Immature natural killer cell (primary cell): ENCODE data around the gene PDE6B. TPM values are rescaled to one million over a fixed set of nuclear protein-coding genes. Genes with fewer than 3 reads are reported as not detected.

ENCODE experiments used
- DNase-seq, 3 donors: peaks; one replicate each; pipeline ENCODE4 v3.0.0; 2022; ENCODE audit warnings: mixed read lengths in 1 of 3
- H3K27ac Mint-ChIP-seq, 6 donors: one replicate each; pipeline ENCODE4 v1.8.0; 2020; ENCODE audit warnings: mixed read lengths in 6 of 6, mild to moderate bottlenecking in 5 of 6, inconsistent platforms in 4 of 6, moderate library complexity in 3 of 6
- H3K27me3 Mint-ChIP-seq, 3 donors: one replicate each; pipeline ENCODE4 v1.8.0; 2020 to 2021; ENCODE audit warnings: low read depth in 3 of 3, mild to moderate bottlenecking in 3 of 3, mixed read lengths in 3 of 3, moderate library complexity in 3 of 3, inconsistent platforms in 1 of 3
- H3K36me3 Mint-ChIP-seq, 3 donors: one replicate each; pipeline ENCODE4 v1.8.0; 2020; ENCODE audit warnings: mixed read lengths in 3 of 3, inconsistent platforms in 2 of 3, mild to moderate bottlenecking in 2 of 3
- H3K4me1 Mint-ChIP-seq, 2 donors: one replicate each; pipeline ENCODE4 v1.8.0; 2020; ENCODE audit warnings: inconsistent platforms in 2 of 2, mild to moderate bottlenecking in 2 of 2, mixed read lengths in 2 of 2, moderate library complexity in 1 of 2
- H3K4me3 Mint-ChIP-seq, 5 donors: one replicate each; pipeline ENCODE4 v1.8.0; 2020; ENCODE audit warnings: mild to moderate bottlenecking in 5 of 5, mixed read lengths in 5 of 5, inconsistent platforms in 3 of 5, moderate library complexity in 3 of 5
- H3K9me3 Mint-ChIP-seq, 6 donors: one replicate each; pipeline ENCODE4 v1.8.0; 2020; ENCODE audit warnings: mild to moderate bottlenecking in 6 of 6, mixed read lengths in 6 of 6, inconsistent platforms in 4 of 6, moderate library complexity in 3 of 6
- polyA plus RNA-seq, 3 donors: library from polyadenylated mRNA; unstranded; fragments of 300-500 nt; fragmentation: Illumina TruSeq; gene quantifications; one replicate each; pipeline ENCODE4 v1.2.3, GENCODE V29; 2021

PDE6B gene
- 10 to 100 TPM; 18.9 to 35.8 (median 28.6) TPM for polyA plus RNA-seq

DNA sequence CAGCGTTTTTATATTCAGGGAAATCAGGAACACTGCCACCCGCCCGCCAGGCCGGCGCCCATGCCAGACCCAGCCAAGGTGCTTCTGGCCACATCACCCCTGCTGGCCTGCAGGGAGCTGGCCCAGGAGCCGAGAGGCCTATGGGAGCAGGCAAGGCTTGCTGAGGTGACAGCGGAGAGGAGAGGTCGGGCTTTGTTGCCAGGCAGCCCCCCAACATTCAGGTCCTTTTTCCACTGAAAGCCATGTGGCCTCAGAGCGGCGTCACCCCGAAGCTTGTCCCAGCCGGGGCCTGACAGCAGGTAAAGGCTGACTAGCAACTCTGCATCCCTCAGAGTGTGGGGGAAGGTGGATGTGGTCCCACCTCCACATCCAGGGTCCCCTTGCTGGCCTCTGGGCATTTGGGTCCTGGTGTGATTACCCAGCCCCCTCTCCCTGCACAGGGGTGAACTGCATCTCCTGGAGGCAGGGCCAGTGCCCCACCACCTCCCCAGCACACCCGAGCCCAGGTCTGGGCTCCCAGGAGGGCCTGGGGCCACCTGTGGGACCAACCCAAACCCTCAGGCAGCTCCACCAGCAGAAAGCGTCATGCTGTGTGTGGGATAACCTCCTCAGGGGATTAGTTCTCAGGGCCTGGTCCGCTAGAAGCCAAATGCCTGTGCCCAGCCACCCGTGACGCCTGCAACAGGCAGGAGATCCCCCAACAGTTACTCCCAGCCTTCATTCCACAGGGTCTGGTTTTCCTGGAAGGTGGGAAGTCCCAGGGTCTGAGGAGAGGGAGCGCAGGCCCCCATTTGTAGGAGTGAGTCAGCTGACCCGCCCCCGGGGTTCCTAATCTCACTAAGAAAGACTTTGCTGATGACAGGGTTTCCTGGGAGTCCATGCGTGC, at the start of gene PDE6B:
TSS of gene PDE6B (plus strand) at position 869 of the 886 bp plus-strand sequence. CDS start 54 bp downstream, outside the sequence.
- H3K4me1 Mint-ChIP-seq: no peaks in the 10 kb centered on the region
- no peak for DNase-seq
- no peaks in the 10 kb centered on the region for H3K36me3 Mint-ChIP-seq
- no peaks in the 10 kb centered on the region for H3K9me3 Mint-ChIP-seq
- H3K4me3 Mint-ChIP-seq: no peak within 1 kb of the TSS
- peaks cover 0 to 4% (median 3%) of the 10 kb centered on the region in 3 donors for H3K27me3 Mint-ChIP-seq
- no peak within 1 kb of the TSS for H3K27ac Mint-ChIP-seq

- Mint-ChIP-seq H3K27me3 (peaks cover 14 to 35% (median 33%) of the 10 kb centered on the region in 3 donors), H3K36me3 (peaks cover 0 to 3% (median 0%) of the 10 kb centered on the region in 3 donors), H3K9me3 (peaks cover 0 to 3% (median 0%) of the 10 kb centered on the region in 6 donors), H3K4me3 (peak within 1 kb of the TSS in 3 of 5 donors; percentile 21 to 51 (median 29)), H3K4me1 (peaks cover 4 to 13% of the 10 kb centered on the region in 2 donors), H3K27ac (no peak within 1 kb of the TSS)
- no peak for DNase-seq
These were observed 49.0 kb upstream of the PDE6B start, which contains the start of gene TMEM271 for GRCh38 chr4:576245-576821. Gene TMEM271, minus strand, starts transcription at chr4:576295. Its CDS starts 233 bp downstream, at chr4:576062.

DNA sequence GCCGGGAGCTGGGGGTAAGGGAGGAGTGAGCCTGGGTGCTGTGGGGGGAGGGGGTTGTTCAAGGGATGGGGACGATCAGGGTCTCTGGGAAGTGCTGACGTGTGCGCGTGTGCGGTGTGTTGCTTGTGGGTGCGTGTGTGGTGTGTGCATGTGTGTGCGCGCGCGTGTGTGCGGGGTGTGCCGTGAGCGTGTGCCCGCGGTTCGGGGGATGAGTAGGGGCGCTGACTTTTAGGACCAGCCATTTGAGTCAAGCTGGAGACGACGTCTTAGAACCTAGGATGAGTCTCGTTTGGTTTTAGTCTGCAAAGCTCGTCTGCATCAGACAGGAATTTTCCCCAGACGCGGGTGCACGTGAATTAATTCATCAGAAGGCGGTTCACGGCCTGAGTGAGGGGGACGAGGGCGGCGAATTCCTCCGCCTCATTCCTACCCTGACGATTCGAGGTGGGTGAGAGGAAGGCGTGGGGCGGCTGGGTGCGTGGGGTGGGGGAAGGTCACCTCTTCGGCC, 48.3 kb upstream of the PDE6B start:
- H3K4me1 Mint-ChIP-seq: peaks cover 4 to 13% of the 10 kb centered on the region in 2 donors
- peaks cover 0 to 3% (median 0%) of the 10 kb centered on the region in 3 donors for H3K36me3 Mint-ChIP-seq
- peak overlapping the region in 3 of 5 donors; percentile 21 to 51 (median 29) for H3K4me3 Mint-ChIP-seq
- H3K9me3 Mint-ChIP-seq: peaks cover 0 to 3% (median 0%) of the 10 kb centered on the region in 6 donors
- H3K27ac Mint-ChIP-seq: no peak overlapping the region
- H3K27me3 Mint-ChIP-seq: peaks cover 16 to 31% (median 27%) of the 10 kb centered on the region in 3 donors
- DNase-seq: no peak

DNA sequence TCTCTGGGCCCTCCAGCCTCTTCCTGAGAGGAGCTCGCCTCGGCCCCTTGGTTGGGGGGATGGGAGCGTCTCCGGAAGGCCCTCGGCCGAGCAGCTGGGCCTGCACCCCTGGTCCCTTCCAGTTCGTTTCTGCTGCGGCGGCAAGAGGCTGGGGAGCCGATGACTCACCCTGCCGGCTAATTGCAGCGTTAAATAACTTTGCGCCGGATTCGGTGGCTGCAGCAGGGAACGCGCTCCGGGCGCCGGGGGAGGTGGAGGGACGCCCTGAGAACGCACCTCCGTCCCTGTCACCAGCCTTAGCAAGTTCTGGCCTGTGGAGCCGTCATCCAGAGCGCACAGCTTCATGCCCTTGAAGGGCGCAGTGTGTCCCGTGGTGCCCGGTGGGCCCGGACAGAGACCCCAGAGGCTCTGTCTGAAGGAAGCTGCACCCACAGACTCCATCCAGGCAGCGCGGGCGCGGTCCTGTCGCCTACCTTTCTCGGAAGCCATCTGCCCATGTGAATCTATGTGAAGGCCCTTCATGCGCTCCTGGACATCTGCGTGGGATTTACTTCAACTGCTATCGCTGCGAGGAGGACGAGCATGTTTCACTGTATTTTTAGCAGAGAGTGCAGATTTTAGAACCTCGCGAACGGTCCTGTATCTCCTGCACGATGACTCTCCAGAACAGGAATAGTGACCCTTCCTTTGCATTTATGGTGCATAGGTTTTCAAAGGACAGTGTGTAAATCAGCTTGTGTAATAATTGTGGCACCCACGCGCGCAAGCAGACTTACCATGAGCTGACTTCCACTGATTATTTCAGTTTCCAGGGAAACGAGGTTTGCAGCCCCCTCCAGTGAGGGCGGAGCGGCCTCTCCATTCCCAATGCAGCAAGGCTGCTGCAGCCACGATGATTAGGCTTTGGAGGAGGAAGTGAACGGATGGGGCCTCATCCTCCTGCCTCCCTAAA, 47.6 kb upstream of the PDE6B start:
- peaks cover 0 to 3% (median 0%) of the 10 kb centered on the region in 3 donors for H3K36me3 Mint-ChIP-seq
- H3K4me3 Mint-ChIP-seq: peak overlapping the region in 2 of 5 donors; percentile 11 to 52
- peaks cover 4 to 13% of the 10 kb centered on the region in 2 donors for H3K4me1 Mint-ChIP-seq
- no peak for DNase-seq
- H3K27me3 Mint-ChIP-seq: peaks cover 16 to 26% (median 23%) of the 10 kb centered on the region in 3 donors
- H3K9me3 Mint-ChIP-seq: peaks cover 0 to 3% (median 0%) of the 10 kb centered on the region in 6 donors
- no peak overlapping the region for H3K27ac Mint-ChIP-seq

GRCh38 chr4:578451-579443, 46.6 kb upstream of the PDE6B start:
- no peak overlapping the region for H3K27ac Mint-ChIP-seq
- no peak for DNase-seq
- peaks cover 16 to 24% (median 21%) of the 10 kb centered on the region in 3 donors for H3K27me3 Mint-ChIP-seq
- H3K9me3 Mint-ChIP-seq: peaks cover under 1 to 9% (median 3%) of the 10 kb centered on the region in 6 donors
- H3K4me1 Mint-ChIP-seq: peaks cover 4 to 13% of the 10 kb centered on the region in 2 donors
- H3K36me3 Mint-ChIP-seq: peaks cover 0 to 3% (median 0%) of the 10 kb centered on the region in 3 donors
- no peak overlapping the region for H3K4me3 Mint-ChIP-seq

GRCh38 chr4:579543-580175, 45.7 kb upstream of the PDE6B start:
- Mint-ChIP-seq H3K4me3 (no peak overlapping the region), H3K9me3 (peaks cover 6 to 17% (median 10%) of the 10 kb centered on the region in 6 donors), H3K27me3 (peaks cover 18 to 20% (median 19%) of the 10 kb centered on the region in 3 donors), H3K27ac (no peak overlapping the region), H3K36me3 (peaks cover 0 to 4% (median 3%) of the 10 kb centered on the region in 3 donors), H3K4me1 (peaks cover 4 to 8% of the 10 kb centered on the region in 2 donors)
- DNase-seq: no peak

- peaks cover 8 to 26% (median 12%) of the 10 kb centered on the region in 6 donors for H3K9me3 Mint-ChIP-seq
- no peak overlapping the region for H3K27ac Mint-ChIP-seq
- H3K27me3 Mint-ChIP-seq: peaks cover 20 to 22% (median 21%) of the 10 kb centered on the region in 3 donors
- peaks cover 4 to 8% of the 10 kb centered on the region in 2 donors for H3K4me1 Mint-ChIP-seq
- H3K36me3 Mint-ChIP-seq: peaks cover 0 to 4% (median 3%) of the 10 kb centered on the region in 3 donors
- DNase-seq: no peak
- H3K4me3 Mint-ChIP-seq: no peak overlapping the region
These were observed 44.2 kb upstream of the PDE6B start for GRCh38 chr4:581181-581580.

DNA sequence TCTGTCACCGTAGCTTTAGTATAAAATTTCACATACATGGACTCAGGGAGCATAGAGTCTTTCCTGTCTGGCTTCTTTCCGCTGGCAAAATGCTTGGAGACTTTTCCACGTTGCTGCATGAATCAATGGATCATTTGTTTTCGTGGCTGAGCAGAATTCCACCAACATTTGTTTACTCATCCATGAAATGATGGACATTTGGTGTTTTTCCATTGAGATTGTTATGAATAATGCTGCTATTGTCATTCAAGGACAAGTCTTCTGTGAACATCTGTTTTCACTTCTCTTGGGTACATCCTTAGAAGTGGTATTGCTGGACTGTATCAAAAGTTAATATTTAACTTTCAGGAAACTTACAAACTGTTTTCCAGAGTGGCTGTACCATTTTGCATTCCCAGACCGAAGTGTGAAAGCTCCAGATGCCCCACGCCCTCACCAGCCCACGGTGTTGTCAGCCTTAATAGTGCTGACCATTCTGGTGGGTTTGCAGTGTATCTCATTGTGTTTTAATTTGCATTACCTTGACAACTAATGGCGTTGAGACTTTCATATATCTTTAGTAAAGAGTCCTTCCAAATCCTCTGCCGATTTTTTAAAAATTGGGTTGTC, 43.5 kb upstream of the PDE6B start:
- H3K36me3 Mint-ChIP-seq: peaks cover 0 to 4% (median 3%) of the 10 kb centered on the region in 3 donors
- DNase-seq: no peak
- H3K9me3 Mint-ChIP-seq: peaks cover 8 to 27% (median 12%) of the 10 kb centered on the region in 6 donors
- H3K4me3 Mint-ChIP-seq: no peak overlapping the region
- H3K4me1 Mint-ChIP-seq: peaks cover 4 to 8% of the 10 kb centered on the region in 2 donors
- H3K27me3 Mint-ChIP-seq: peaks cover 20 to 26% (median 23%) of the 10 kb centered on the region in 3 donors
- no peak overlapping the region for H3K27ac Mint-ChIP-seq

GRCh38 chr4:583820-584219, 41.6 kb upstream of the PDE6B start:
- Mint-ChIP-seq H3K4me3 (no peak overlapping the region), H3K36me3 (peaks cover 0 to 4% (median 3%) of the 10 kb centered on the region in 3 donors), H3K27me3 (peaks cover 15 to 23% (median 19%) of the 10 kb centered on the region in 3 donors), H3K27ac (no peak overlapping the region), H3K9me3 (peaks cover 8 to 27% (median 14%) of the 10 kb centered on the region in 6 donors), H3K4me1 (no peaks in the 10 kb centered on the region)
- DNase-seq: no peak

DNA sequence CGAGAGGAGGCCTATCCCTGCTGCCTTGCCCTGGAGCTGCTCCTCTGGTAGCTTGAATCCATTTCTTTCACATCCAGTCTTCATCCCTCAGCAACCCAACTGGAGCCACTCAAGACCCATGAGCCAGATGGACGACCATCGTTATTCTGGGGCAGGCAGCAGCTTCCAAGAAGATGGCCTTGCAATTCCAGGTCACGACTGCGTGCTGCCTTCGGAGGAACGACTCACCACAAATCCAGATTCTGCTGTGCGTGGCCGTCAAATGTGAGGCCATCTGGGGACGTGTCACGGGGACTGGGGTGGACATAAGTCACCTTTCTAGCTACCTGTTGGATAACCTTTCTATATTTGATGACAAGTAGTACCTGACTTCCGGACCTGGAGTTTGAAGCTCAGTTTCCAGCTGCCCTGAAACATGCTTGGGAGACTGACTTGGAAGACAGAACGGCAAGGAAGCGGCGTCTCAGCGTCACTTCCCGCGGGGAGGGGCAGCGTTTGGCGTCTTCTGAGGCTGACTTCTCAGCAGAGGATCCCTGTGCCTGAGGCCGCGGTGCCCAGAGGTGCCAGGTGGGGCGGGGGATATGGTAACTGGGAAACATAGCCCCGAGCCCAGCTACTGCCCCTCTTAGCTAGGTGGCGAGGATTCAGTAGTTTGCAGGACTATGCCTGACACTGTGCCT, 37.6 kb upstream of the PDE6B start:
- peaks cover 0 to 4% (median 3%) of the 10 kb centered on the region in 3 donors for H3K36me3 Mint-ChIP-seq
- no peaks in the 10 kb centered on the region for H3K4me1 Mint-ChIP-seq
- H3K4me3 Mint-ChIP-seq: no peak overlapping the region
- no peak overlapping the region for H3K27ac Mint-ChIP-seq
- peaks cover 6 to 27% (median 14%) of the 10 kb centered on the region in 6 donors for H3K9me3 Mint-ChIP-seq
- peaks cover 13 to 14% (median 13%) of the 10 kb centered on the region in 3 donors for H3K27me3 Mint-ChIP-seq
- DNase-seq: no peak
